H1 (cell line): Measurements from ENCODE around the gene SLC25A47. TPM values are rescaled to one million over a fixed set of nuclear protein-coding genes. Genes with fewer than 3 reads are reported as not detected.

Experiments
- ATF3 ChIP-seq: IDR thresholded peaks from 2 replicates; pipeline ENCODE4 v1.6.1; 2011; ENCODE audit warnings: low read depth, mild to moderate bottlenecking, low read length; ENCODE audit not compliant: insufficient read depth
- BCL11A ChIP-seq, 2 experiments: IDR thresholded peaks; one replicate each; pipeline ENCODE4 v1.6.1; 2011; ENCODE audit warnings: low read depth in 2 of 2, low read length in 2 of 2, mild to moderate bottlenecking in 2 of 2
- E2F6 ChIP-seq: IDR thresholded peaks from 2 replicates; pipeline ENCODE4 v1.6.1; 2012; ENCODE audit warnings: inconsistent platforms
- NANOG ChIP-seq: IDR thresholded peaks from 2 replicates; pipeline ENCODE4 v1.6.1; 2011; ENCODE audit warnings: low read length, low read depth, mild to moderate bottlenecking, inconsistent platforms; ENCODE audit not compliant: insufficient read depth, poor library complexity, severe bottlenecking
- NRF1 ChIP-seq: IDR thresholded peaks from 2 replicates; pipeline ENCODE4 v1.6.1; 2011; ENCODE audit warnings: mild to moderate bottlenecking, low read depth, low read length, improper control_type of control experiment
- polyA plus RNA-seq, 7 experiments: library from polyadenylated mRNA; depleted of rRNA in 3 of 7; stranded (reverse) in 5 of 7; unstranded in 2 of 7; fragments of >200 nt in 5 of 7; fragments of 200-250 nt in 2 of 7; gene quantifications; 1 replicate in 5 of 7; 2 replicates in 1 of 7; 4 replicates in 1 of 7; pipeline versions ENCODE4 v1.2.1 to v1.2.3, GENCODE V29; 2011 to 2013; ENCODE audit warnings: missing spikeins in 2 of 7, mixed read lengths in 2 of 7
- total RNA-seq: library from RNA; stranded (reverse); fragmentation: NEBNext Ultra II Directional; extraction: Animal tissue kit (Norgen Biotek cat#: 25700); gene quantifications from 2 replicates; pipeline ENCODE4 v1.2.1, GENCODE V29; 2021

The SLC25A47 gene
- total and polyA plus RNA-seq, 2 of the 8 experiments (the other 6 are each of a cell fraction or from before 2014, with no cell fraction given): not detected

GRCh38 chr14:100291305-100292075 is 31.6 kb upstream of the SLC25A47 start (continued):
- TF ChIP-seq E2F6 (no peak), NRF1 (no peak), ATF3 (no peak), NANOG (no peak), BCL11A (IDR thresholded peaks at IDR 0.05; ENCODE audit: low read depth in 2 of 2, low read length in 2 of 2) (no peak)
